B cell (primary cell): ENCODE results near the gene STT3B.

Experiments used
- CTCF ChIP-seq: fragments of 200-600 bp; IDR thresholded peaks from one replicate; pipeline ENCODE4 v1.8.0; 2022; ENCODE audit warnings: antibody characterized with exemption, mild to moderate bottlenecking
- EZH2 ChIP-seq: IDR thresholded peaks from 2 replicates; pipeline ENCODE4 v1.6.1; 2012; ENCODE audit warnings: borderline replicate concordance, low read depth, mild to moderate bottlenecking, moderate library complexity, low read length; ENCODE audit not compliant: insufficient read depth, poor library complexity, severe bottlenecking

- no peak for TF ChIP-seq CTCF
- TF ChIP-seq EZH2: no peak
Observed at GRCh38 chr3:31483776-31484175, 48.9 kb upstream of the STT3B start.
